ENCODE results near the gene FMO1. TPM values are rescaled to one million over a fixed set of nuclear protein-coding genes. Genes with fewer than 3 reads are reported as not detected.

FMO1 gene
- total and polyA plus RNA-seq, 2 of the 8 experiments (the other 6 are each of a cell fraction or from before 2014, with no cell fraction given), result 0.11 TPM; not detected in 1

DNA sequence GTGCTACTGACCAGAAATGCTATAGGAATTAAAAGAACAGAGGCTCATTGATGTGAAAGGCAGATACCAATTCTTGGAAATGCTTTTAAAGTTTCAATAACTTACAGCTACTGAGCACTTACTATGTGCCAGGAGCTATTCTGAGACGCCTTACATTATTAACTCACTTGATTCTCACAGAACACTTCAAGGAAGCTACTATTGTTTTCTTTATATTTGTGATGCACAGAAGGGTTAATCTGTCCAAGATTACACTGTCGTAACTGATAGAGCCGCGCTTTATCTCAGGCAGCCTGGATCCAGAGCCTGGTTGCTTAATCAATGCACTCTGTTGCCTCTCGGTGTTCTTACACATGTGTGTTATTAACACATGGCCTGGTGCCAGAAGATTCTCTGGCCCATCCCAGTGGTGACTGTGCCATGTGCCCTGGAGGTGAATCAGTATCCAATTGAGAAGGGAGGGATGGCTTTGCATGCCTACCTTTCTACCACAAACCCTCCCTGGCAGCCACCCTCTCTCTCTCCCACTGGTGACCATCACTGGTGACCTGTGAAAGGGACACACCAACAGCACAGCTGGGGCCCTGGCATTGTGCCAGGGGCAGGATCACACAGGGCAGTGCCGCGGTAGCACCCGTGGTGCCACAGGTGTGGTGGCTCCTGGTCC, 8.8 kb downstream of the FMO1 start (continued):
- no peak for TF ChIP-seq CEBPB (IDR thresholded peaks at IDR 0.05; ENCODE audit: low read depth, low read length)
- TF ChIP-seq CHD2 (IDR thresholded peaks at IDR 0.05; ENCODE audit: low read length), result no peak
- TF ChIP-seq POLR2A (IDR thresholded peaks at IDR 0.05; ENCODE audit: control extremely low read depth in 1 of 2, low read depth in 2 of 2, low read length in 2 of 2), result no peak
- TF ChIP-seq, protein P1, sequence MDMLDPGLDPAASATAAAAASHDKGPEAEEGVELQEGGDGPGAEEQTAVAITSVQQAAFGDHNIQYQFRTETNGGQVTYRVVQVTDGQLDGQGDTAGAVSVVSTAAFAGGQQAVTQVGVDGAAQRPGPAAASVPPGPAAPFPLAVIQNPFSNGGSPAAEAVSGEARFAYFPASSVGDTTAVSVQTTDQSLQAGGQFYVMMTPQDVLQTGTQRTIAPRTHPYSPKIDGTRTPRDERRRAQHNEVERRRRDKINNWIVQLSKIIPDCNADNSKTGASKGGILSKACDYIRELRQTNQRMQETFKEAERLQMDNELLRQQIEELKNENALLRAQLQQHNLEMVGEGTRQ (IDR thresholded peaks at IDR 0.05; ENCODE audit: low read length), result no peak
- TF ChIP-seq CTBP2 (IDR thresholded peaks at IDR 0.05; ENCODE audit: borderline replicate concordance, insufficient read depth, insufficient read length, low read length), result no peak
- TF ChIP-seq KDM5A (IDR thresholded peaks at IDR 0.05; ENCODE audit: low read length), result no peak

All from H1 (cell line).